Caco-2 (cell line): ENCODE results near the gene ABCC10. TPM values are rescaled to one million over a fixed set of nuclear protein-coding genes. Genes with fewer than 3 reads are reported as not detected.

Experiments used
- BruUV-seq: library from RNA; stranded (reverse); fragments of 400-500 nt; replicated peaks from 2 replicates; lab custom pipeline; 2021; lab: Mats Ljungman, UMichigan
- CTCF ChIA-PET: fragments of 300-600 bp; sonication (Branson Sonifier 250); formaldehyde crosslinking; loops from one replicate; lab custom pipeline; 2022; ENCODE audit warnings: antibody characterized with exemption; lab: Charles Lee
- POLR2A ChIA-PET: fragments of 300-600 bp; sonication (Branson Sonifier 250); formaldehyde crosslinking; loops from one replicate; lab custom pipeline; 2022; ENCODE audit warnings: antibody characterized with exemption; lab: Charles Lee
- DNase-seq, 2 experiments: peaks; one replicate each; pipeline versions ENCODE4 v3.0.0 to v3.0.0-alpha.2; 2020 to 2022
- H3K27me3 ChIP-seq: replicated peaks from 2 replicates; pipeline ENCODE4 v1.6.0; 2011; ENCODE audit warnings: low read length; ENCODE audit not compliant: control insufficient read depth, insufficient read depth
- H3K36me3 ChIP-seq: 2 replicates; pipeline ENCODE4 v1.5.1; 2011; ENCODE audit warnings: low read length; ENCODE audit not compliant: control insufficient read depth, insufficient read depth
- H3K4me1 ChIP-seq: fragments of 250-450 bp; sonication (Bioruptor Pico); 2 replicates; pipeline ENCODE4 v1.5.1; 2020; ENCODE audit warnings: mild to moderate bottlenecking
- H3K4me3 ChIP-seq: 2 replicates; pipeline ENCODE4 v1.5.1; 2011; ENCODE audit warnings: low read depth, mild to moderate bottlenecking, control low read depth, low read length
- H3K9me3 ChIP-seq: fragments of 250-450 bp; sonication (Bioruptor Pico); 2 replicates; pipeline ENCODE4 v1.5.1; 2020; ENCODE audit warnings: mild to moderate bottlenecking, moderate library complexity
- H3K27ac Mint-ChIP-seq: one replicate; pipeline ENCODE4 v1.8.0; 2022; ENCODE audit warnings: mixed read lengths; ENCODE audit not compliant: unreplicated experiment
- H3K27me3 Mint-ChIP-seq: one replicate; pipeline ENCODE4 v1.8.0; 2022; ENCODE audit warnings: mixed read lengths; ENCODE audit not compliant: insufficient read depth, unreplicated experiment
- H3K36me3 Mint-ChIP-seq: one replicate; pipeline ENCODE4 v1.8.0; 2022; ENCODE audit warnings: mild to moderate bottlenecking, mixed read lengths; ENCODE audit not compliant: insufficient read depth, unreplicated experiment
- H3K4me1 Mint-ChIP-seq: one replicate; pipeline ENCODE4 v1.8.0; 2022; ENCODE audit warnings: low read depth, mixed read lengths; ENCODE audit not compliant: unreplicated experiment
- H3K4me3 Mint-ChIP-seq: one replicate; pipeline ENCODE4 v1.8.0; 2022; ENCODE audit warnings: mild to moderate bottlenecking, moderate library complexity, mixed read lengths; ENCODE audit not compliant: unreplicated experiment
- H3K9me3 Mint-ChIP-seq: one replicate; pipeline ENCODE4 v1.8.0; 2022; ENCODE audit warnings: mixed read lengths; ENCODE audit not compliant: unreplicated experiment
- CTCF ChIP-seq, 2 experiments: fragments of 200-600 bp in 1 of 2; IDR thresholded peaks; 1 replicate in 1 of 2; 2 replicates in 1 of 2; pipeline versions ENCODE4 v1.5.1 to v1.8.0; 2011 to 2022; ENCODE audit warnings: antibody characterized with exemption in 1 of 2, control low read depth in 1 of 2, inconsistent platforms in 1 of 2, low read depth in 1 of 2, low read length in 1 of 2, mild to moderate bottlenecking in 1 of 2, moderate library complexity in 1 of 2; ENCODE audit not compliant: insufficient read depth in 1 of 2, severe bottlenecking in 1 of 2, unreplicated experiment in 1 of 2
- intact Hi-C: fragments of 100-400 bp; cut with micrococcal nuclease; formaldehyde crosslinking; loops from one replicate; pipeline ENCODE4 v1.10.0; 2022; ENCODE audit not compliant: unreplicated experiment
- total RNA-seq: library from RNA; stranded (reverse); gene quantifications from 2 replicates; pipeline ENCODE4 v1.2.3, GENCODE V29; 2022

ABCC10 gene
- total RNA-seq, 1 experiment from 2014 or later = 40.1 TPM

- no TSS peak for BruUV-seq
- Histone ChIP-seq H3K27me3 (no peaks in the 10 kb centered on the region), H3K36me3 (peaks cover 6% of the 10 kb centered on the region; the same call in 1 of the 2 replicates), H3K4me1 (peaks cover 17% of the 10 kb centered on the region), H3K9me3 (no peaks in the 10 kb centered on the region), H3K4me3 (no peak overlapping the region)
- Mint-ChIP-seq H3K27me3 (no peaks in the 10 kb centered on the region), H3K27ac (no peak overlapping the region), H3K9me3 (no peaks in the 10 kb centered on the region), H3K4me3 (no peak overlapping the region), H3K4me1 (peaks cover 15% of the 10 kb centered on the region), H3K36me3 (peaks cover 4% of the 10 kb centered on the region)
- POLR2A ChIA-PET = no interaction called here
- no peak for DNase-seq
- CTCF ChIA-PET = no interaction called here
- TF ChIP-seq CTCF (IDR thresholded peaks at IDR 0.05; ENCODE audit: insufficient read depth in 1 of 2, low read depth in 1 of 2, low read length in 1 of 2, severe bottlenecking in 1 of 2, unreplicated experiment in 1 of 2) = no peak
- intact Hi-C loops = no loop called here
Measured at GRCh38 chr6:43434943-43435342, 7.6 kb downstream of the ABCC10 start.

GRCh38 chr6:43435682-43436437 is 8.5 kb downstream of the ABCC10 start:
- intact Hi-C loops = loop anchor here (1.0 kb wide), 1 partner anchor 41 kb away; the partner anchor contains the start of gene TJAP1
- H3K27me3 ChIP-seq = no peaks in the 10 kb centered on the region
- Mint-ChIP-seq H3K36me3 (peaks cover 9% of the 10 kb centered on the region), H3K27me3 (no peaks in the 10 kb centered on the region), H3K27ac (peak overlapping the region; percentile 59), H3K9me3 (no peaks in the 10 kb centered on the region), H3K4me3 (no peak overlapping the region), H3K4me1 (peaks cover 15% of the 10 kb centered on the region)
- no peak for DNase-seq
- BruUV-seq = no TSS peak
- H3K36me3 ChIP-seq = peaks cover 6% of the 10 kb centered on the region; the same call in 1 of the 2 replicates
- POLR2A ChIA-PET = interaction anchor here (0.9 kb wide), 1 partner anchor 36 kb away, joined by 3 read pairs; no protein-coding TSS in a partner anchor
- H3K4me3 ChIP-seq = no peak overlapping the region
- TF ChIP-seq CTCF (IDR thresholded peaks at IDR 0.05; ENCODE audit: insufficient read depth in 1 of 2, low read depth in 1 of 2, low read length in 1 of 2, severe bottlenecking in 1 of 2, unreplicated experiment in 1 of 2) = no peak
- H3K4me1 ChIP-seq = peaks cover 17% of the 10 kb centered on the region
- no peaks in the 10 kb centered on the region for H3K9me3 ChIP-seq
- CTCF ChIA-PET = interaction anchor here (1.5 to 1.8 kb wide), 3 partner anchors 9 to 49 kb away, joined by 7 to 11 read pairs (median 9); partner anchors contain the start of gene ABCC10

- Histone ChIP-seq H3K36me3 (peaks cover 6% of the 10 kb centered on the region; the same call in 1 of the 2 replicates), H3K27me3 (no peaks in the 10 kb centered on the region), H3K4me1 (peaks cover 17% of the 10 kb centered on the region), H3K4me3 (no peak overlapping the region), H3K9me3 (no peaks in the 10 kb centered on the region)
- H3K27me3 Mint-ChIP-seq = no peaks in the 10 kb centered on the region
- no peak for TF ChIP-seq CTCF (IDR thresholded peaks at IDR 0.05; ENCODE audit: insufficient read depth in 1 of 2, low read depth in 1 of 2, low read length in 1 of 2, severe bottlenecking in 1 of 2, unreplicated experiment in 1 of 2)
- BruUV-seq = no TSS peak
- intact Hi-C loops = loop anchor here (1.0 kb wide), 1 partner anchor 41 kb away; the partner anchor contains the start of gene TJAP1
- peak overlapping the region; percentile 54 for H3K4me3 Mint-ChIP-seq
- peak; percentile 61 to 78 for DNase-seq
- CTCF ChIA-PET = interaction anchor here (0.6 to 1.8 kb wide), 5 partner anchors 9 to 180 kb away, joined by 3 to 11 read pairs (median 7); partner anchors contain the start of gene ABCC10
- no peaks in the 10 kb centered on the region for H3K9me3 Mint-ChIP-seq
- POLR2A ChIA-PET = interaction anchor here (0.9 kb wide), 1 partner anchor 37 kb away, joined by 3 read pairs; no protein-coding TSS in a partner anchor
- peak overlapping the region; percentile 59 for H3K27ac Mint-ChIP-seq
- peaks cover 15% of the 10 kb centered on the region for H3K4me1 Mint-ChIP-seq
- H3K36me3 Mint-ChIP-seq = peaks cover 7% of the 10 kb centered on the region
Measured at GRCh38 chr6:43436577-43437282, 9.4 kb downstream of the ABCC10 start.
